K562 (cell line): Measurements from ENCODE around the gene SOHLH1. TPM values are rescaled to one million over a fixed set of nuclear protein-coding genes. Genes with fewer than 3 reads are reported as not detected.

ENCODE experiments used
- ATAC-seq: fragments of 200-7000 bp; cut with Tn5 transposase; 3 replicates; pipeline ENCODE4 v1.9.1; 2020; ENCODE audit warnings: moderate library complexity
- BruUV-seq: library from RNA; stranded (reverse); fragments of 400-500 nt; replicated peaks from 2 replicates; lab custom pipeline; 2021; lab: Mats Ljungman, UMichigan
- CTCF ChIA-PET: fragments of 300-600 bp; formaldehyde crosslinking; extraction: SDS; loops from one replicate; lab custom pipeline; 2021; ENCODE audit warnings: low intra/inter-chr PET ratio; lab: Yijun Ruan, JAX
- POLR2A ChIA-PET: fragments of 300-600, 350-650 bp; sonication (Branson Sonifier 250); formaldehyde crosslinking; extraction: SDS; loops from one replicate; lab custom pipeline; 2021; ENCODE audit warnings: antibody characterized with exemption, inconsistent platforms; lab: Yijun Ruan, JAX
- DNase-seq, 4 experiments: peaks; one replicate each; pipeline versions ENCODE4 v3.0.0 to v3.0.0-alpha.2; 2011 to 2018; ENCODE audit warnings: low spot score in 3 of 4, mixed read lengths in 3 of 4; ENCODE audit errors: extremely low read depth in 1 of 4
- FAIRE-seq: peaks from 2 replicates; lab custom pipeline; 2011; peaks lifted over from hg19 to GRCh38; lab: Jason Lieb, UNC
- H2AFZ ChIP-seq: 2 replicates; pipeline ENCODE4 v1.6.0; 2011; ENCODE audit warnings: low read depth, low read length, control low read depth, inconsistent platforms
- H3K27ac ChIP-seq: fragments of 200-600 bp; 3 replicates; pipeline ENCODE4 v1.8.0; 2011; ENCODE audit warnings: low read depth, mild to moderate bottlenecking, control low read depth, inconsistent platforms, low read length, moderate library complexity, mixed read lengths; ENCODE audit errors: extremely low read depth
- H3K27me3 ChIP-seq, 2 experiments: fragments of 300-600 bp in 1 of 2; 2 replicates in 1 of 2; 3 replicates in 1 of 2; pipeline versions ENCODE4 v1.6.0 to v1.8.0; 2011; ENCODE audit warnings: inconsistent platforms in 2 of 2, low read length in 2 of 2, mild to moderate bottlenecking in 1 of 2, mixed read lengths in 1 of 2, moderate library complexity in 1 of 2; ENCODE audit not compliant: control insufficient read depth in 2 of 2, insufficient read depth in 2 of 2
- H3K36me3 ChIP-seq: fragments of 300-600 bp; 3 replicates; pipeline ENCODE4 v1.8.0; 2011; ENCODE audit warnings: mild to moderate bottlenecking, low read length, inconsistent platforms; ENCODE audit not compliant: control insufficient read depth, insufficient read depth
- H3K4me1 ChIP-seq, 2 experiments: fragments of 200-600 bp in 1 of 2; replicated peaks in 1 of 2; 2 replicates in 1 of 2; 3 replicates in 1 of 2; pipeline versions ENCODE4 v1.5.1 to v1.8.0; 2011; ENCODE audit warnings: inconsistent platforms in 2 of 2, low read length in 2 of 2, mild to moderate bottlenecking in 1 of 2, mixed read lengths in 1 of 2, moderate library complexity in 1 of 2; ENCODE audit not compliant: control insufficient read depth in 2 of 2, insufficient read depth in 2 of 2
- H3K4me2 ChIP-seq: 2 replicates; pipeline ENCODE4 v1.6.1; 2011; ENCODE audit warnings: low read length, control low read depth, inconsistent platforms, mixed read lengths; ENCODE audit not compliant: insufficient read depth
- H3K4me3 ChIP-seq: fragments of 200-600 bp; sonication (generic), shearing (Covaris generic); 2 replicates; pipeline ENCODE4 v1.5.1; 2016; ENCODE audit warnings: control low read depth, inconsistent platforms
- H3K79me2 ChIP-seq: fragments of 200-600 bp; 3 replicates; pipeline ENCODE4 v1.8.0; 2011; ENCODE audit warnings: low read length, inconsistent platforms; ENCODE audit not compliant: control insufficient read depth, insufficient read depth
- H3K9ac ChIP-seq, 2 experiments: 2 replicates each; pipeline versions ENCODE4 v1.6.0 to v1.6.1; 2011; ENCODE audit warnings: low read depth in 2 of 2, low read length in 2 of 2, control low read depth in 1 of 2, inconsistent platforms in 1 of 2, mild to moderate bottlenecking in 1 of 2, mixed read lengths in 1 of 2; ENCODE audit not compliant: insufficient read depth in 1 of 2
- H3K9me1 ChIP-seq: one replicate; pipeline ENCODE4 v1.6.0; 2011; ENCODE audit warnings: inconsistent platforms, mild to moderate bottlenecking, low read length, moderate library complexity; ENCODE audit not compliant: control insufficient read depth, insufficient read depth
- H3K9me3 ChIP-seq: replicated peaks from 2 replicates; pipeline ENCODE4 v1.5.1; 2011; ENCODE audit warnings: low read depth, low read length, inconsistent platforms; ENCODE audit not compliant: control insufficient read depth, insufficient read depth
- H4K20me1 ChIP-seq: replicated peaks from 2 replicates; pipeline ENCODE4 v1.6.1; 2011; ENCODE audit warnings: low read length, inconsistent platforms, mixed read lengths; ENCODE audit not compliant: control insufficient read depth, insufficient read depth
- ATF1 ChIP-seq, 2 experiments: fragments of 450-650 bp in 1 of 2; IDR thresholded peaks; 2 replicates each; pipeline ENCODE4 v1.6.1; 2016; ENCODE audit warnings: missing compliant biosample characterization in 1 of 2, missing genetic modification characterization in 1 of 2
- EHMT2 ChIP-seq: fragments of 450-650 bp; IDR thresholded peaks from 2 replicates; pipeline ENCODE4 v1.6.1; 2018; ENCODE audit warnings: antibody characterized with exemption
- ELF1 ChIP-seq: fragments of 200-800 bp; sonication (Bioruptor generic); IDR thresholded peaks from 2 replicates; pipeline ENCODE4 v1.6.1; 2016; ENCODE audit warnings: missing genetic modification characterization, missing compliant biosample characterization
- ETS2 ChIP-seq: IDR thresholded peaks from 2 replicates; pipeline ENCODE4 v1.6.1; 2016; ENCODE audit warnings: borderline replicate concordance, missing genetic modification characterization, mild to moderate bottlenecking, moderate library complexity, missing compliant biosample characterization; ENCODE audit not compliant: poor library complexity, severe bottlenecking
- HIVEP1 ChIP-seq: fragments of 250-450 bp; sonication (Bioruptor Pico); IDR thresholded peaks from 2 replicates; pipeline ENCODE4 v1.4.0; 2020; ENCODE audit warnings: mild to moderate bottlenecking
- SMAD3 ChIP-seq: fragments of 450-650 bp; formaldehyde crosslinking; conservative IDR thresholded peaks from 2 replicates; pipeline ENCODE4 v1.4.0; 2020; ENCODE audit warnings: mild to moderate bottlenecking
- TCF3 ChIP-seq: sonication (generic); formaldehyde crosslinking; IDR thresholded peaks from 2 replicates; pipeline ENCODE4 v1.4.0; 2020; ENCODE audit warnings: mild to moderate bottlenecking, missing genetic modification reagents
- ZNF57 ChIP-seq: fragments of 450-650 bp; formaldehyde crosslinking; IDR thresholded peaks from 2 replicates; pipeline ENCODE4 v1.4.0; 2020; ENCODE audit warnings: mild to moderate bottlenecking, moderate library complexity
- ZNF76 ChIP-seq: fragments of 250-450 bp; sonication (Bioruptor Pico); IDR thresholded peaks from 2 replicates; pipeline ENCODE4 v1.4.0; 2020; ENCODE audit warnings: mild to moderate bottlenecking, moderate library complexity, borderline replicate concordance
- ZZZ3 ChIP-seq: fragments of 450-650 bp; IDR thresholded peaks from 2 replicates; pipeline ENCODE4 v1.6.1; 2016; ENCODE audit warnings: antibody characterized with exemption, mild to moderate bottlenecking, moderate library complexity
- WGBS: fragments of 100-300 bp; shearing (Covaris generic); methylation state at CpG from one replicate; pipeline ENCODE4 v1.1.6; 2016; ENCODE audit warnings: low coverage, mixed read lengths; ENCODE audit not compliant: insufficient coverage; ENCODE audit errors: missing lambda C conversion rate; 5-methylcytosine and 5-hydroxymethylcytosine counted together
- in situ Hi-C: fragments of 300-500 bp; cut with MboI; formaldehyde crosslinking; loops from 4 replicates; pipeline ENCODE4 v1.15.0; 2018; ENCODE audit warnings: inconsistent platforms, mixed read lengths
- intact Hi-C: fragments of 100-400 bp; cut with micrococcal nuclease; formaldehyde crosslinking; loops from 2 replicates; pipeline ENCODE4 v1.14.2; 2022
- polyA plus RNA-seq, 8 experiments: library from polyadenylated mRNA; depleted of rRNA in 4 of 8; stranded (reverse) in 5 of 8; unstranded in 3 of 8; fragments of >200 nt; fragmentation: Nextera tagmentation in 2 of 8; fragmentation: Illumina TruSeq in 1 of 8; extraction: Ambion mirVana in 2 of 8; extraction: Trizol in 1 of 8; gene quantifications; 2 replicates each; pipeline versions ENCODE4 v1.2.1 to v1.2.3, GENCODE V29; 2011 to 2014; ENCODE audit warnings: inconsistent platforms in 1 of 8, missing spikeins in 1 of 8
- total RNA-seq, 7 experiments: library from RNA; depleted of rRNA in 6 of 7; stranded (reverse); fragments of >200 nt in 6 of 7; fragmentation: Illumina TruSeq in 2 of 7; extraction: Trizol in 2 of 7; gene quantifications; 2 replicates each; pipeline versions ENCODE4 v1.2.1 to v1.2.3, GENCODE V29; 2011 to 2021; ENCODE audit warnings: low replicate concordance in 1 of 7
- TF ChIP-seq, protein P1 (sequence below): fragments of 250-450 bp; sonication (Bioruptor Pico); IDR thresholded peaks from 2 replicates; pipeline ENCODE4 v1.5.1; 2021; ENCODE audit warnings: mild to moderate bottlenecking
- TF ChIP-seq, protein P2 (sequence below): conservative IDR thresholded peaks from 2 replicates; pipeline ENCODE4 v1.6.1; 2011; ENCODE audit warnings: low read depth, mild to moderate bottlenecking, low read length; ENCODE audit not compliant: control insufficient read depth

Gene SOHLH1
- total and polyA plus RNA-seq, 9 of the 15 experiments (the other 6 are each of a cell fraction or from before 2014, with no cell fraction given), result 0.17 to 0.41 (median 0.29) TPM; not detected in 6

GRCh38 chr9:135697226-135697625, 2.1 kb downstream of the SOHLH1 start:
- H2AFZ ChIP-seq, result no peak overlapping the region
- TF ChIP-seq, protein P1, sequence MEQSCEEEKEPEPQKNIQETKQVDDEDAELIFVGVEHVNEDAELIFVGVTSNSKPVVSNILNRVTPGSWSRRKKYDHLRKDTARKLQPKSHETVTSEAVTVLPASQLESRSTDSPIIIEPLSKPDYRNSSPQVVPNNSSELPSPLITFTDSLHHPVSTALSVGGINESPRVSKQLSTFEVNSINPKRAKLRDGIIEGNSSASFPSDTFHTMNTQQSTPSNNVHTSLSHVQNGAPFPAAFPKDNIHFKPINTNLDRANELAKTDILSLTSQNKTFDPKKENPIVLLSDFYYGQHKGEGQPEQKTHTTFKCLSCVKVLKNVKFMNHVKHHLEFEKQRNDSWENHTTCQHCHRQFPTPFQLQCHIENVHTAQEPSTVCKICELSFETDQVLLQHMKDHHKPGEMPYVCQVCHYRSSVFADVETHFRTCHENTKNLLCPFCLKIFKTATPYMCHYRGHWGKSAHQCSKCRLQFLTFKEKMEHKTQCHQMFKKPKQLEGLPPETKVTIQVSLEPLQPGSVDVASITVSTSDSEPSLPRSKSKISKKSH (CRISPR knock-in tag), result no peak
- TF ChIP-seq ATF1 (CRISPR knock-in tag; IDR thresholded peaks at IDR 0.05) (no peak), ATF1 (tag; IDR thresholded peaks at IDR 0.05) (no peak), TCF3 (CRISPR knock-in tag) (no peak), SMAD3 (no peak), ETS2 (tag) (no peak), ZZZ3 (no peak), ZNF76 (CRISPR knock-in tag) (no peak), ZNF57 (CRISPR knock-in tag) (no peak), HIVEP1 (CRISPR knock-in tag) (no peak), EHMT2 (no peak), ELF1 (no peak)
- TF ChIP-seq, protein P2, sequence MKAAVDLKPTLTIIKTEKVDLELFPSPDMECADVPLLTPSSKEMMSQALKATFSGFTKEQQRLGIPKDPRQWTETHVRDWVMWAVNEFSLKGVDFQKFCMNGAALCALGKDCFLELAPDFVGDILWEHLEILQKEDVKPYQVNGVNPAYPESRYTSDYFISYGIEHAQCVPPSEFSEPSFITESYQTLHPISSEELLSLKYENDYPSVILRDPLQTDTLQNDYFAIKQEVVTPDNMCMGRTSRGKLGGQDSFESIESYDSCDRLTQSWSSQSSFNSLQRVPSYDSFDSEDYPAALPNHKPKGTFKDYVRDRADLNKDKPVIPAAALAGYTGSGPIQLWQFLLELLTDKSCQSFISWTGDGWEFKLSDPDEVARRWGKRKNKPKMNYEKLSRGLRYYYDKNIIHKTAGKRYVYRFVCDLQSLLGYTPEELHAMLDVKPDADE, result no peak

More at GRCh38 chr9:135697226-135697625, 2.1 kb downstream of the SOHLH1 start:
- Histone ChIP-seq H3K4me3 (no peak overlapping the region), H4K20me1 (peaks cover 7% of the 10 kb centered on the region; the same call in 1 of the 2 replicates), H3K79me2 (no peaks in the 10 kb centered on the region), H3K9me3 (no peaks in the 10 kb centered on the region), H3K4me2 (no peak overlapping the region), H3K4me1 (peaks cover 0 to 54% of the 10 kb centered on the region in 2 experiments; a peak in 2 of 5 replicates), H3K9ac (no peak overlapping the region), H3K9me1 (no peaks in the 10 kb centered on the region), H3K27ac (no peak overlapping the region), H3K36me3 (no peaks in the 10 kb centered on the region), H3K27me3 (peaks cover 28 to 51% of the 10 kb centered on the region in 2 experiments; a peak in 4 of 5 replicates)
- POLR2A ChIA-PET, result interaction anchor here (0.7 kb wide), 1 partner anchor 682 kb away, joined by 3 read pairs; no protein-coding TSS in a partner anchor
- DNase-seq (no peak), ATAC-seq (no peak), FAIRE-seq (no peak)
- intact Hi-C loops (no loop called here), in situ Hi-C loops (no loop called here)
- CTCF ChIA-PET, result no interaction called here
- BruUV-seq, result no TSS peak
- WGBS, result 4% methylated on average over 15 of the region's 15 CpGs
